MM.1S (cell line): ENCODE data around the gene SPTY2D1.

Source experiments
- EZH2 ChIP-seq: fragments of 300-600 bp; sonication (generic); optimal IDR thresholded peaks from 2 replicates; pipeline ENCODE3; 2017; ENCODE audit warnings: low read depth, mild to moderate bottlenecking, antibody characterized with exemption, low read length, mixed read lengths
- EZH2phosphoT487 ChIP-seq: fragments of 300-600 bp; sonication (generic); IDR thresholded peaks from 2 replicates; pipeline ENCODE4 v1.6.1; 2018; ENCODE audit warnings: antibody characterized with exemption, low read length

DNA sequence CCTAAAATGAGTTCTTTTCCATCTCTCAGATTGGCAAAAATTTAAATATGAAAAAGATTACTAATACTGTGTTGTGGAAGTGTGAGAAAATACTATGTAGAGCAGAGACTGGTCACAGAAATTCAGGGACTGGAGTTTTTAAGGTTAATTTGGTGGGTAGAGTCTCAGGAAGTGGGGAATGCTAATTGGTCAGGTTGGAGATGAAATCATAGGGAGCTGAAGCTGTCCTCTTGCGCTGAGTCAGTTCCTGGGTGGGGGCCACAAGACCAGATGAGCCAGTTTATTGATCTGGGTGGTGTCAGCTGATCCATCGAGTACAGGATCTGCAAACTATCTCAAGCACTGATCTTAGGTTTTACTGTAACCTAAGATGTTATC, 35.1 kb upstream of the SPTY2D1 start:
- no peak for TF ChIP-seq EZH2
- no peak for TF ChIP-seq EZH2phosphoT487
